HFFc6 (cell line): ENCODE data around the gene LHX4. TPM values are rescaled to one million over a fixed set of nuclear protein-coding genes. Genes with fewer than 3 reads are reported as not detected.

Source experiments
- DNase-seq: peaks from one replicate; pipeline ENCODE4 v3.0.0-alpha.2; 2018
- H3K27ac Mint-ChIP-seq: 2 replicates; pipeline ENCODE4 v1.8.0; 2020; ENCODE audit warnings: mild to moderate bottlenecking, mixed read lengths
- H3K27me3 Mint-ChIP-seq: 2 replicates; pipeline ENCODE4 v1.8.0; 2021; ENCODE audit warnings: mild to moderate bottlenecking, moderate library complexity, mixed read lengths; ENCODE audit not compliant: insufficient read depth
- H3K36me3 Mint-ChIP-seq: 2 replicates; pipeline ENCODE4 v1.8.0; 2021; ENCODE audit warnings: low read depth, mixed read lengths
- H3K4me1 Mint-ChIP-seq: 2 replicates; pipeline ENCODE4 v1.8.0; 2020; ENCODE audit warnings: low read depth, mixed read lengths
- H3K4me3 Mint-ChIP-seq: 2 replicates; pipeline ENCODE4 v1.8.0; 2020; ENCODE audit warnings: mild to moderate bottlenecking, moderate library complexity, mixed read lengths
- H3K9me3 Mint-ChIP-seq: 2 replicates; pipeline ENCODE4 v1.8.0; 2020; ENCODE audit warnings: mild to moderate bottlenecking, mixed read lengths
- total RNA-seq, 6 experiments: library from RNA; stranded (reverse); fragmentation: NEBNext Ultra II Directional; extraction: Animal tissue kit (Norgen Biotek cat#: 25700); gene quantifications; 2 replicates in 1 of 6; 3 replicates in 5 of 6; pipeline ENCODE4 v1.2.3, GENCODE V29; 2021
- TF ChIP-seq, protein P1 (sequence below): fragments of 200-600 bp; sonication (generic); IDR thresholded peaks from 2 replicates; pipeline ENCODE4 v1.5.0; 2021; ENCODE audit warnings: antibody characterized with exemption, mild to moderate bottlenecking

Gene LHX4
- total RNA-seq, 6 experiments from 2014 or later = 0.28 to 0.71 (median 0.41) TPM

DNA sequence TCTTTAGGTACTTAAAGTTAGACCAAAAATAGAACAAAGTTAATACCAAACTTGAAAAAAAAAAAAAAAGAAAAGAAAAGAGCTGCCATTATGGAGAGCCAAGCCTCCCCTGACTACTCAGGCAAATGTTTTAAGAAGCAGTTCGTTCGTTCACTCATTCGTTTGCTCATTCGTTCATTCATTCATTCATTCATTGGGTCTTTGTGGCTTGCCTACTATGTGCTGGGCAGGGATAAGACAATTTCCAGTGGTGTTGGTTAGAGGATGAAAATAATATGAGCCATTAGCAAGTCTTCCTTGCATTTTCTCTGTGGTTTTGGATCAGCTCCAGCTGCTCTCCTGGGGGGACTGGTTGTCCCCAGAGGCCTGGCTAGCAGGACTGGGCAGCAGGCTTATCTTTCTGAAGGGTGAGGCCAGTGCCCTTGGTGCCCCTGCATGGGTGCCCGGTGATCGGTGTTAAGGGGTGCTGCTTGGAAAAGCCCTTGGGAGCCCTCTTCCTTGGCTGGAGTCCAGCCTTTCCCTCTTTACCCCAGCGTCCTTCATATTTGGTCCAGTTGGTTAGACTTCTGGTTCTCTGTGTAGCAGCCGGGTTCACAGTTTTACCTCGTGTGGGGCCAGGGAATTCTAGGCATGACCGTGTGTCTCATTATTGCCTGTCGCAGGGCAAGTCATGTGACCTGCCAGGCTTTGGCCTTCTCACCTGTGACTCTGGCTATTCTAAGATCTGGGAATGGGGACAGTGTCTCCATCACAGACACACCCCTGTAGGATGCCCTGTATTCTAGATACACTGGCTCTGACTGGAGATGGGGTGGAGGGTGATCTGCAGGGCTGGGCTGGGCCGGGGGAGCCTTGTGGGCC lies 32.8 kb downstream of the LHX4 start:
- peaks cover 28% of the 10 kb centered on the region for H3K27me3 Mint-ChIP-seq

DNA sequence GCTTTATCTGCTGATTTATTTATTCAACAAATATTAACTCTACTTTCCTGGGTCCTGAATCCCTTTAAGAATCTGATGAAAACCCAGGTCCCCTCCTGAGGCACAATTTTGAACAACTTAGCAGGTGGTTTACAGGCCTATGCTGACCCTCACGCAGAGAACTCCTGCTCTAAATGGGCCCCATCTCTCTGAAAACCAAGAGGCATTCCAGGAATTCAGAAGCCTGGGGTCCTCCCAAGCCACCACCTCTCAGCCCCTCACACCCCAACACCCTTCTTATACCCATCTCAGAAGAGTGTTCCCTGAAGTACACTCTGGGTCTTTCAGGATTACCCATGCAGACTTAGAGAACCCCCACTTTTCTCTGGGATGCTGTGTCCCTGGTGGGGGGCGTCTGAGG lies 34.5 kb downstream of the LHX4 start:
- no peaks in the 10 kb centered on the region for H3K36me3 Mint-ChIP-seq
- no peaks in the 10 kb centered on the region for H3K4me1 Mint-ChIP-seq
- DNase-seq = no peak
- TF ChIP-seq, protein P1, sequence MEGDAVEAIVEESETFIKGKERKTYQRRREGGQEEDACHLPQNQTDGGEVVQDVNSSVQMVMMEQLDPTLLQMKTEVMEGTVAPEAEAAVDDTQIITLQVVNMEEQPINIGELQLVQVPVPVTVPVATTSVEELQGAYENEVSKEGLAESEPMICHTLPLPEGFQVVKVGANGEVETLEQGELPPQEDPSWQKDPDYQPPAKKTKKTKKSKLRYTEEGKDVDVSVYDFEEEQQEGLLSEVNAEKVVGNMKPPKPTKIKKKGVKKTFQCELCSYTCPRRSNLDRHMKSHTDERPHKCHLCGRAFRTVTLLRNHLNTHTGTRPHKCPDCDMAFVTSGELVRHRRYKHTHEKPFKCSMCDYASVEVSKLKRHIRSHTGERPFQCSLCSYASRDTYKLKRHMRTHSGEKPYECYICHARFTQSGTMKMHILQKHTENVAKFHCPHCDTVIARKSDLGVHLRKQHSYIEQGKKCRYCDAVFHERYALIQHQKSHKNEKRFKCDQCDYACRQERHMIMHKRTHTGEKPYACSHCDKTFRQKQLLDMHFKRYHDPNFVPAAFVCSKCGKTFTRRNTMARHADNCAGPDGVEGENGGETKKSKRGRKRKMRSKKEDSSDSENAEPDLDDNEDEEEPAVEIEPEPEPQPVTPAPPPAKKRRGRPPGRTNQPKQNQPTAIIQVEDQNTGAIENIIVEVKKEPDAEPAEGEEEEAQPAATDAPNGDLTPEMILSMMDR = no peak
- no peak overlapping the region for H3K27ac Mint-ChIP-seq
- H3K27me3 Mint-ChIP-seq = peaks cover 21% of the 10 kb centered on the region
- H3K9me3 Mint-ChIP-seq = no peaks in the 10 kb centered on the region
- H3K4me3 Mint-ChIP-seq = no peak overlapping the region

More for the DNA sequence above, 32.8 kb downstream of the LHX4 start:
- Mint-ChIP-seq H3K27ac (no peak overlapping the region), H3K4me3 (no peak overlapping the region), H3K9me3 (no peaks in the 10 kb centered on the region), H3K4me1 (no peaks in the 10 kb centered on the region), H3K36me3 (no peaks in the 10 kb centered on the region)
- no peak for DNase-seq
- TF ChIP-seq, protein P1 = no peak

DNA sequence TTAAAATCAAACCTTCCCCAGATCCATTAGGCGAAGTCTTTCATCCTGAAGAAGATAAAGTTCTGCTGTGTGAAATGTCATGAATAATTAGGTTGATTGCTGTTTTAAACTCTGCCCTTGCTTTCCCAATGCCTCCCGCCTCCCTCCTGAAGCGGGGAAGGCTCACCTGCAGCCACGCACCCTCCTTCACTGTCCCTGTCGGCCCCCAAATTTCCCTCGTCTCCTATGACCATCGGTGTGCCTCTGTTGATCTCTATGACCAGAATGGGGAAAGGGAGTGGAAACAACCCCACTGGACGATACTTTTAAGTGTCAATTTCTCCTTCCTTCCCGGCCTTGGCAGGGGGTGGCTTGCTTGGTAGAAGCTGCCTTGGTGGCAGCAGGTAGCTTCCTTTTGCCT lies 35.1 kb downstream of the LHX4 start:
- Mint-ChIP-seq H3K27ac (no peak overlapping the region), H3K4me3 (no peak overlapping the region), H3K27me3 (peaks cover 19% of the 10 kb centered on the region)

DNA sequence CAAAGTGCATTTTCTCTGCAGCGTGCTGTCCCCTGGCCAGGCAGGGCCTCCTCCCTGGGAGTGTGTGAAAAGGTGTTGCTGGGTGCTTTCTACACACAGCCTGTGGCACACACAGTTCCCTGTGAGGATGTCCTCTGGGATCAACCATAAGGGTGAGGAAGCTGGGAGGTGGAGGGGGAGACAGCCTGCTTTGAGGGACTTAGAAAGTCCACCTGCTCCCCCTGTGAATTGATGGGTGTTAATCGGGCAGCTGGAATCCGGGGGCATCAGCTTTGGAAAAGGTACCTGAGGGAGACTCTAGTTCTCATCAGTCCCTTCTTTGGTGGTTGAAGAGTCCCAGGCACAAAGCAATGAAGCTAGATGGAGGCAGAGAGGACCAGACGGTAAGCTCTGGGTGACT lies 35.8 kb downstream of the LHX4 start:
- no peak for DNase-seq
- no peaks in the 10 kb centered on the region for H3K36me3 Mint-ChIP-seq
- TF ChIP-seq, protein P1 = no peak
- no peak overlapping the region for H3K27ac Mint-ChIP-seq
- no peaks in the 10 kb centered on the region for H3K9me3 Mint-ChIP-seq
- H3K27me3 Mint-ChIP-seq = peaks cover 15% of the 10 kb centered on the region
- H3K4me1 Mint-ChIP-seq = no peaks in the 10 kb centered on the region; the same call in 1 of the 2 replicates
- H3K4me3 Mint-ChIP-seq = no peak overlapping the region

More for the DNA sequence above, 35.1 kb downstream of the LHX4 start:
- no peaks in the 10 kb centered on the region for H3K9me3 Mint-ChIP-seq
- TF ChIP-seq, protein P1 = no peak
- H3K4me1 Mint-ChIP-seq = no peaks in the 10 kb centered on the region
- DNase-seq = no peak
- no peaks in the 10 kb centered on the region for H3K36me3 Mint-ChIP-seq

DNA sequence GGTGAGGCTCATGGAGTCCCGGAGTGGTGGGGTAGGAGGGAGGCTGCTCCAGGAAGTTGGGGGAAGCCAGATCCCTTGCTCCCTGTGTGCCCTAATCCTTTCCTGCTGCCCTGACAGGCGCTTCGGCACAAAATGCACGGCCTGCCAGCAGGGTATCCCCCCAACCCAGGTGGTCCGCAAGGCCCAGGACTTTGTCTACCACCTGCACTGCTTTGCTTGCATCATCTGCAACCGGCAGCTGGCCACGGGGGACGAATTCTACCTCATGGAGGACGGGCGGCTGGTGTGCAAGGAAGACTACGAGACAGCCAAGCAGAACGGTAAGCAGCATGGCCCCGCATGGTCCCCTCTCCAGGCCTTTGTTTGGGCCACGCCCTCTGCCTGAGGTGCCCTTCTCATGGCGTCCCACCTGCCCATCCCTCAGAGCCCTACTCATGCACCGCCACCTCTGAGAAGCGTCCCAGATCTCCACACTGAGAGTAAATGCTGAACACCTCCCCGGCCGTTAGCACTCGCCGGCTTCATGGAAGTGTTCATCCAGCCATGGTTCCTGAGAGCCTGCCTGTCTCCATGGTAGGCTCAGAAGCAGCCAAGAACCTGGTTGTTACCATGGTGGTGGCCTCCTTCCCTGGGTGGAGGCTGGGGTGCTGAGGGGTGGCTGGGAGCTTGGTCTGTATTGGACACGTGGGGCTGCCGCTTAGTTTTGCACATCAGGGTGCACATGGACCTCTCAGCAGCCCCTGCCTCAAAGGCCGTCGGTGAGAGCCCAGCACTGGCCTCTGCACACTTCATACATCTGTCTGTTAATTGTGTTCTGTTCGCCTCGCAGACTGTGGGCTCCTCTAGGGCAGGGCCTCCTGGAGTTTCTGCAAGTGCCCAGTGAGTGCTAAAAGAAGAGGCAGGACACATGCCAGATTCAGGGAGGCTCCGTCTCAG lies 36.5 kb downstream of the LHX4 start:
- H3K9me3 Mint-ChIP-seq = no peaks in the 10 kb centered on the region
- H3K4me1 Mint-ChIP-seq = no peaks in the 10 kb centered on the region; the same call in 1 of the 2 replicates
- H3K27me3 Mint-ChIP-seq = peaks cover 15% of the 10 kb centered on the region
- H3K36me3 Mint-ChIP-seq = no peaks in the 10 kb centered on the region
- no peak for DNase-seq
- no peak overlapping the region for H3K4me3 Mint-ChIP-seq
- H3K27ac Mint-ChIP-seq = no peak overlapping the region
- TF ChIP-seq, protein P1 = no peak
